CD4-positive, alpha-beta T cell treated with Interleukin-4 for 4 hours (primary cell): ENCODE results near the gene ZCCHC7.

ENCODE experiments used
- DNase-seq: peaks from one replicate; pipeline ENCODE4 v3.0.0-alpha.2; 2020

Gene ZCCHC7

DNA sequence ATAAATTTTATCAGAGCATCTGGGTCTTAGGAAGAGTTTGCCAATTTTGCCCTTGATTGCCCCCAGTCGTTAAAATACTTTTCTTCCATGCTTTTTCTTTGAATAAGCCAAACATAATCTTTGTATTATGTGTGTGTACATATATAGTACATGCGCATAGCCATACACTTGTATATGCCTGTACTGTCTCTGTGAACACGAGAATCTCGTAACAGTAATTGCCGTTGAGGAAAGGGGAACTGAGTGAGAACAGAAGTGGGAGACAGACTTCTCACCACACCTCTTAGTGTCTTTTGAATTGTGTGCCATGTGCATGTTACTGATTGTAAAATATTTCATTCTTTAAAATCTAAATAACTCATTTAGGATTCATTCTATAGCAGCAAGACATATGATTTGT, 222.5 kb downstream of the ZCCHC7 start:
- DNase-seq, result no peak

DNA sequence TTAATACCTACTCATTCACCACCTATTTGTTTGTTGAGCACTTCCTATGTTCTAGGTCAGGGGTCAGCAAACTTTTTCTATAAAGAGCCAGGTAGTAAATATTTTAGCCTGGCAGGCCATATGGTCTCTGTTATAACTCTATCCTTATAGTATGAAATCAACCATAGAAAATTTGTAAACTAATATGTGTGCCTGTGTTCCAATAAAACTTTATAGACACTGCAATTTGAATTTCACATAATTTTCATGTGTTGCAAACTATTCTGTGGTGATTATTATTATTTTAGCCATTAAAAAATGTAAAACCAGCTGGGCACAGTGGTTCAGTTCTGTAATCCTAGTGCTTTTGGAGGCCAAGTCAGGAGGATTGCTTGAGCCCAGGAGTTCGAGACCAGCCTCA, 223.3 kb downstream of the ZCCHC7 start:
- DNase-seq, result no peak

DNA sequence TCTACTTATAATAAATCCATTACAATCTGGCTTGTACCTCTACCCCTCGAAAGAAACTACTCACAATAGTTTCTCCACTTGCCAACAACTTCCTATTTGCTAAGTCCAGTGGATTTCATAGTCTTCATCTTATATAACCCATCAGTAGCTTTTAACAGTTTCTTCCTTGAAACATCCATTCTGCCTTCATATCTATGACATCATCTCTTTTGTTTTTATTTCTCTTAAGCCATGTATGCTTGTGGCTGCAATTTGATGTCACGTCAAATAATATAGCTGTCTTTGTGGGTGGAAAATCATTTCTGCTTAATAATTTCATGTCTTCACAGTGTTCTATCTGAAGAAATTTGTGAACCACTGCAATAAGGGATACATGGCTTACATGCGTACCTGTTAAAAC, 224.7 kb downstream of the ZCCHC7 start:
- DNase-seq, result no peak

GRCh38 chr9:37348917-37349316, 228.5 kb downstream of the ZCCHC7 start:
- no peak for DNase-seq

GRCh38 chr9:37350486-37351190, 230.3 kb downstream of the ZCCHC7 start:
- no peak for DNase-seq

DNA sequence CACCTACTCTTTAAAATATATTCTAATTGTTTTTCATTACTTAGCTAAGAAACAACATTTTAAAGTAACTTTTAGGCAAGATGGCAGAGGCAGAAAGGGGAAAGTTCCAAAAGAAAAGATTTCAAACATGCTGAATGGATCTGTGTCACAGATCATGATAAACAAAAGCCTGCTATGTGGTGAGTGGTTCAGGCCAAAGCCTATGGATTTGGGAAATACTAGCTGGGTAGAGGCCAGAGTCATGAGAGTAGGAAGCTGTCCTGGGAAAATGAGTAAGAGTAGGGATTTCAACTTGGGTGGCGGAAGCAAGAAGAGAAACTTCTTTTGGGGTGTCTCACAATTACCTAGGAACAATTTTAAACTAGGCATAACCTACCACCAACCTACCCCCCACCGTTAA, 233.4 kb downstream of the ZCCHC7 start:
- no peak for DNase-seq

DNA sequence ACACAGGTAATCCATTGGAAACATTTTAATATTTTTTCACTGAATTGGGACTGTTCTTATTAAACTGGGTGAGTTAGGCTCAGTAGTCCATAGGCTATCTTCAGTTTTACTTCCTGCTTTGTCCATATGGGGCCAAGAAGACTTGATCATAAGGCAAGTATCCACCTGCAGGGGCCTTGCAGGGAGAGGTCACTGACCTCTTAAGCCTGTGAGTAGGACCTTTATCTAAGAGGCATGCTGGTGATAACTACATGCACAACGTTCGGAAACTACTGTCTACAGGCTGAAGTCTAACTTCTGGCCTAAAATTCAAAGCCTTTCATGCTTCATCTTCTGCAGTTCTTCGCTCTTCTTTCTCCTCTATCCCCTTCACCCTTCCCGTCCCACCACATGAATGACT, 242.1 kb downstream of the ZCCHC7 start:
- no peak for DNase-seq

DNA sequence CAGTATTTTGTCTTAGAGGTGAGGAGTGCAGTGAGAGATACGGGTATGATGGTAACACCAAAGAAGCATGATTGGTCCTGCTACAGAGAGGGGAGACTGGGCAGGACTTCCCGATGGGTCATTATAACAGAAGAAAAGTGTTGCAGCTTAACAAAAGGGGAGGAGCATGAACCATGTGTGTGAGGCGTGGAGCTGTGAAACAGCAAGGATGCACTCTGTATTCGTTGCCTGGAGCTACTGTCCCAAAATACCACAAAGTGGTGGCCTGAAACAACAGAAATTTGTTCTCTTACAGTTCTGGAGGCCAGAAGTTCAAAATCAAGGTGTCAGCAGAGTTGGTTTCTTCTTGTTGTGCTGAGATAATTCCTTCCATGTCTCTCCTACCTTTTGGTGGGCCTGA, 242.8 kb downstream of the ZCCHC7 start:
- DNase-seq, result no peak

DNA sequence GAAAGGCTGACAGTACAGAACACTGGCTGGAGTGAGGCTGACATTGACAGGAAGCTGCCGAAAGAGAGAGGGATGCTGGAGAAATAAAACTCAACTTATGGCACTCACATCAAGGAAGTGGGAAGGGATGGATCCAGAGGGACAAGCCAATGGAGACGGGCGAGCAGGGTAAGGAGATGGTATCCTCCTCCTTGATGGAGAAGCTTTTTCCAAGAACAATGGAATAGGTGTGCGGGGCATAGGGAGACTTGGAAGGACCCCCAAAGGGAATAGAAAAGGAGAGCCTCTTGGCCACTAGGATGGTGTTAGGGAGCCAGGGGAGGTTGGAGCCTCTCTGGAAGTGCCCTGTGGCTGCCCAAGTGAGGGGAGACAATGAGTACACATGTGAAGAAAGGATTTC, 243.8 kb downstream of the ZCCHC7 start:
- DNase-seq, result no peak

GRCh38 chr9:37364751-37365360, 244.5 kb downstream of the ZCCHC7 start:
- DNase-seq, result no peak

DNA sequence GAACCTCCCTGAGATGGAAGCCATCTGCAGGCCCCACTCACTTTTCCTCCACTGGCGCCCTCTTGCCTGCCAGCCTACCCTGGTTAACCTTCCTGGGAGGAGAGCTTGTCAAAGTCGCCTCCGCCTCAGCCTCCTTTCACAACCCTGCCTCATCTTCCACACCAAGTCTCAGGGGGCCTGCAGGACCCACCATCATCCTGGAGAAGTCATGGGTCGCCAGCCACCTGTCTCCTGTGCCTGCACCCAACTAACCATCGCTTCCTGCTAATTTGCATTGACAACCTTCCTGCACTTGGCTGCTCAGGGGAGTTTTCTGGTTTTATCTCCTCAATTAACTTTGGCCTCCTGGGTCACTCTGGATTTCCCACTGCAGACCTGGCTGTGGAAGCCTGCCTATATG, 249.3 kb downstream of the ZCCHC7 start:
- no peak for DNase-seq

- no peak for DNase-seq
Measured at GRCh38 chr9:37370282-37370681, 249.9 kb downstream of the ZCCHC7 start.

- DNase-seq, result no peak
Measured at GRCh38 chr9:37370968-37371563, 250.7 kb downstream of the ZCCHC7 start.

DNA sequence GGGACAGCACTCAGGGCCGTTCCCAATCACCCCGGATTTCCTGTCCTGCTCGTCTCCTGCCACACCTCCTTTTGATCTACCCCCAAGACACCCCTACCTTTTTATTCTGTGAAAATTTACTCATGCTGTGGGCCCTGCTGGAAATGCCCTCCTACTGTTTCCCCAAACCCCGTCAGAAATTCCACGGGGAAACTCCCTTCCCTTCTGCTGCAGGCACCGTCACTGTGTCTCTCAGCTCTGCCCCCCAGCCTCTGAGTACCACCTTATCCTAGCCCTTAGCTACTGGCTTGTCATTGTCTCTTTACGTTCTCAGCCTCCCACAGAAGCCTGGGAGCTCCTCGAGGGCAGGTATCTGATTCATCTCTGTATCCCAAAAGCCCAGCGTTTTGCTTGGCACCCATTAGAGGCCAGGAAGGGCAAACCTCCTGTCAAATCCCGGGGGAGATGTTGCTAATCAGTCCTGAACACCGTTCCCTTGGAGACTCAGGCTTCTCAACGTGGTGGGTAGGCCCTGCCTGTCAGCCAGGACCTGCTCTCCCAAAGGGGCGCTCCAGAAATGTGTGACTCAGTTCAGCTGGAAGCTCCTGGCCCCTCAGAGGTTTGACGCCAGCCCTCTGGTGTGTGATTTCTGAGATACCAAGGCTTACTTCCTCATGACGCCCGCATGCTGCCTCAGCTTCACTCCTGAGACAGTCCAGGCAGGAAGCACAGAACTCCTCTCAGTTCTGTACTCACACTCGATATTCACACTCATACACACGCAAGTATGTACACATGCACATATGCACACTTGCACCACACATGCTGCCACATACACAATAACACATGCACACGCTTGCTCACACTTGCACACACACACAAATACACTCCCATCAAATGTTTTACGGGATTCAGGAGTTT, 251.4 kb downstream of the ZCCHC7 start:
- DNase-seq, result no peak

DNA sequence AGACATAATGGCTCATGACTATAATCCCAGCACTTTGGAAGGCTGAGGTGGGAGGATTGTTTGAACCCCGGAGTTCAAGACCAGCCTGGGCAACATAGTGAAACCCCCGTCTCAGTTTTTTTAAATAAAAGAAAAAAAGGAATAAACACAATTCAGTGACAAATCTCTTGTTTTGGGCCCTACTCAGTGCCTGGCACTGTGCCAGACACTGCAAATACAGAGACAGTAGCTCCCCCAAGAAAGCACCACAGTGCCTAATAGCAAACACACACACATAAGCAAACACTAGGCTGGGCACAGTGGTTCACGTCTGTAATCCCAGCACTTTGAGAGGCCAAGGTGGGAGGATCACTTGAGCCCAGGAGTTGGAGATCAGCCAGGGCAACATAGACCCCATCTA, 252.5 kb downstream of the ZCCHC7 start:
- DNase-seq, result no peak

DNA sequence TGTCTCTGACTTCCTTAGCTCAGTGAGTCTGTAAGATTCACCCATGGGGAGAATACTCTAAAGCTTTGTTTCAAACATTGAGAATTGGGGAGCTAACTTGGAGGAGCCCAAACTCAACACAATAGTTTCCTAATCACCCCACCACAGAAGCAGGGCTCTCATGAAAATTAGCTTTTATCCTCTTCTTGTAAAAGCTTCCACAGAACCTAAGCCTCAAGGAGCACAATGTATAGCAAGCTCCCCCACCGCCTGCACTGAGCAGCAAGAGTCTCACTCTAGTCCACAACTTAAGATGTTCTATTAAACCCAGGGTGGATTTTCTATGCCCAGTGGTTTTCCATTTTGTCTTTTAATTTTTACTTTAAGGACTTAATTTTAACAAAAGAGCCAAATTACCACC, 253.2 kb downstream of the ZCCHC7 start:
- DNase-seq, result no peak

DNA sequence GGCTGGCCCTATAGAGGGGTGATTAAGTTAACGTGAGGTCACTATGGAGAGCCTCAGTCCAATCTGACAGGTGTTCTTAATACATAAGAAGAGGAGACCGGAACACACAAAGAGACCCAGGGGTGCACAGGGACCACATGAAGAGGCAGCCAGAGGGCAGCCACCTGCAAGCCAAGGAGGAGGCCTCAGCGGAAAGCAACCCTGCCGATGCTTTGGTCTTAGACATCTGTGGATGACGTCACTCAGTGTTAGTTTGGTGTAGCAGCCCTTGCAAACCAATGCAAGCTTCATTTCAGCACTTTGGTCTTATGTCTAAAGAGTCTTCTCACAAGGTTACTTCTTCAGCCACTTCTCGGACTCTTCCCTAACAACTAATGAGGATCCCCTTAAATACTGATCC, 254.5 kb downstream of the ZCCHC7 start:
- no peak for DNase-seq

- DNase-seq, result no peak
Measured at GRCh38 chr9:37377688-37378612, 257.6 kb downstream of the ZCCHC7 start.

DNA sequence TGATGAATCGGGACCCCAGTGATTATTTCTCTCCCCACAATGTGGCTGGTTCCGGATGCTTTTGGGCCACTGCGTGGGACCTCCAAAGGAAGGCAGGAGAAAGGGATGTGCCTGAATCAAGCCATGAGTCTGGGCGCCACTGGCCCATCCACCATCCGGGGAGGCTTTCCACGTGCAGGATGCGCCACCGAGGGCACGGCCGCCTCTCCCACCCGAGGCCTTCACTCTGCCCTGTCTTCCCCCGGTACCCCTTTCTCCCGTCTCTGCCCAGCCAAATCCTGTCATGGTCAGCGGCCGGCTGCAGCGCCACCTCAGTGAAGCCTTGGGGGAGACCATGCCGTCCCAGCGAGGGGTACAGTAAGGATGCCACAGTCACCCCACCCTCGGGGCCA, 258.2 kb downstream of the ZCCHC7 start:
- DNase-seq, result no peak

DNA sequence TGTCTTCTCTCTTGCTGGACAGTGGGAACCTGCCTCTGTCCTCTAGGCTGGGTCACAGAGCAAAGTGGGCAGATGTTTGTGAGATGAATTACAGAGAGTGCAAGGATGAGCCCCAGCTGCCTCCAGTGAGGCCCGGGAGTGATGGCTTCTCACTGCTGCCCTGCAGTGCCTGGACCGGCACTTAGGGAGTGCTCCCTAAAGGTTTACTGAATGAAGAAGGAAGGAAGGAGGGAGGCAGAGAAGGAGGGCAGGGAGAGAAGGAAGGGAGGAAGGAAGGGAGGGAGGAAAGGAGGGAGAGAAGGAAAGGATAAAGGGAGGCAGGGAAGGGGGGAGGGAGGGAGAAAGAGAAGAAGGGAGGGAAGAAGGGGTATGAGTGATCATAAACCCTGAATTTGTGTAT, 259.5 kb downstream of the ZCCHC7 start:
- no peak for DNase-seq

- no peak for DNase-seq
Measured at GRCh38 chr9:37380570-37380969, 260.2 kb downstream of the ZCCHC7 start.

- no peak for DNase-seq
Measured at GRCh38 chr9:37381094-37381741, 260.8 kb downstream of the ZCCHC7 start.
